Right lobe of liver (tissue), 6 donors: Measurements from ENCODE around the gene ZFP91. TPM values are rescaled to one million over a fixed set of nuclear protein-coding genes. Genes with fewer than 3 reads are reported as not detected.

ENCODE experiments used
- ATAC-seq, 4 donors: fragments of 200-7000 bp; cut with Tn5 transposase; one replicate each; pipeline ENCODE4 v1.9.1; 2020; ENCODE audit warnings: mild to moderate bottlenecking in 4 of 4, moderate library complexity in 4 of 4
- DNase-seq, 3 donors: peaks; one replicate each; pipeline ENCODE4 v3.0.0-alpha.2; 2020
- H3K27ac ChIP-seq, 3 donors: fragments of 200-600 bp; one replicate each; pipeline ENCODE4 v1.8.0; 2022
- H3K27me3 ChIP-seq, 2 donors: fragments of 200-600 bp; one replicate each; pipeline ENCODE4 v1.8.0; 2022
- H3K36me3 ChIP-seq, 4 donors: fragments of 200-600 bp; sonication (generic) in 1 of 4; one replicate each; pipeline versions ENCODE4 v1.5.1 to v1.8.0; 2017 to 2022; ENCODE audit warnings: control low read depth in 1 of 4
- H3K4me1 ChIP-seq, 4 donors: fragments of 200-600 bp; sonication (generic) in 1 of 4; one replicate each; pipeline versions ENCODE4 v1.5.1 to v1.8.0; 2017 to 2022; ENCODE audit warnings: control low read depth in 1 of 4
- H3K4me3 ChIP-seq, 3 donors: fragments of 200-600 bp; one replicate each; pipeline ENCODE4 v1.8.0; 2022
- H3K9me3 ChIP-seq, 4 donors: fragments of 200-600 bp; sonication (generic) in 1 of 4; one replicate each; pipeline versions ENCODE4 v1.5.1 to v1.8.0; 2017 to 2022; ENCODE audit warnings: control low read depth in 1 of 4
- CTCF ChIP-seq, 4 donors: fragments of 200-600 bp in 3 of 4; fragments of 450-650 bp in 1 of 4; IDR thresholded peaks; one replicate each; pipeline versions ENCODE4 v1.5.1 to v1.8.0; 2016 to 2022; ENCODE audit warnings: antibody characterized with exemption in 4 of 4, mild to moderate bottlenecking in 2 of 4
- POLR2A ChIP-seq: fragments of 450-650 bp; IDR thresholded peaks from one replicate; pipeline ENCODE4 v1.6.1; 2017; ENCODE audit warnings: antibody characterized with exemption, mild to moderate bottlenecking
- WGBS: methylation state at CpG from one replicate; pipeline ENCODE4 v1.1.6; 2018; ENCODE audit warnings: low coverage, low lambda C conversion rate; ENCODE audit not compliant: insufficient coverage; ENCODE audit errors: missing lambda C conversion rate; 5-methylcytosine and 5-hydroxymethylcytosine counted together
- intact Hi-C, 2 donors: fragments of 100-400 bp; cut with DNase I; formaldehyde crosslinking; loops; one replicate each; pipeline versions ENCODE4 v1.11.2 to v1.14.1; 2022
- total RNA-seq, 6 experiments: library from RNA; depleted of rRNA in 2 of 6; stranded (reverse); fragments of >200 nt in 2 of 6; fragmentation: NEBNext Ultra II Directional in 3 of 6; extraction: Animal tissue kit (Norgen Biotek cat#: 25700) in 3 of 6; gene quantifications; one replicate each; pipeline versions ENCODE4 v1.1.0 to v1.2.4, GENCODE V29; 2016 to 2023
- donor health status: DM: no; HTN: yes; CAD: no.
- donor health status: DM: no; HTN: no; CAD: no.
- donor health status: DM: no; HTN: no; CAD: no.
- donor health status: DM: no; HTN: yes; CAD: no.
- donor health status: DM: no; HTN: yes; CAD: no.

ZFP91 gene
- total RNA-seq, 6 experiments from 2014 or later: 19.5 to 27.0 (median 24.3) TPM

DNA sequence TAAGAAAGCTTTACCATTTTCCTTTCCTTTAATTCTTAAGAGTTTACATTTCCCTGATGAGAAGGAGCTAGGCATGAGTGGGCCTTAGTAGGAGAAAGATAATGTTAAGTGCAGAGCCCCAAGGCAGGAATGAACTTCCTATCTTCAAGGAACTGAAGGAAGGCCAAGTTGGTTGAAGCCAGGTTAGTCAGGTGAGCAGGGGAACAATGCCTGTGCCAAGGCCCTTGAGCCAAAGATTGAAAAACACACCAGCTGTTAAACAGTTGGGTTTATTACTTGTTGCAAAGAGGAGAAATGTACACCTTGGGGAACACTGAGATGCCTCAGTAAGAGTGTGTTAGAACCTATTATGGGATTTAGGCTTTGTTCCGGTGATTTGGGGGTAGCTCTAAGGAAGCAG, 53.6 kb downstream of the ZFP91 start:
- Histone ChIP-seq H3K27ac (no peak overlapping the region), H3K27me3 (no peaks in the 10 kb centered on the region), H3K36me3 (no peaks in the 10 kb centered on the region), H3K4me1 (no peaks in the 10 kb centered on the region), H3K9me3 (no peaks in the 10 kb centered on the region), H3K4me3 (no peak overlapping the region)
- DNase-seq (no peak), ATAC-seq (no peak)
- TF ChIP-seq CTCF (IDR thresholded peaks at IDR 0.05) (no peak), POLR2A (no peak)
- intact Hi-C loops: no loop called here
- WGBS: 100% methylated on average over 1 of the region's 1 CpG

DNA sequence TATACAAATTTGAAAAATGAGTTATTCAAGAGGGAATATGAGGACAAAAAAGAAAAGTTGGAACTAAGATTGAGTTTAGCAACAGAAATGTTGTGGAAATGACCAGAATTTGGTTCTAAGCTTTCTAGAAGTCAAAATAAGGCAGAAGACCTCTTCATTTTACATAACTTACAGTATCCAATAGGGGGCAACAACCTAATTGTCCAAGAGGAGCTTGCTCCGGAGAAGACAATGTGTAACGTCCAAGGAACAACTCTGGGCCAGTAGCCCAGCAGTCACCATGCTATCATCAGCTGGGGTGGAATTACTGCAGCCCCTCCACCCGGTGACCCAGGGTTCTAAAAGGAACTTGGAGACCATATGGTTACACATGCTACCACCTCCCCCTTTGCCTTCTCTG, 57.7 kb downstream of the ZFP91 start:
- no peaks in the 10 kb centered on the region for H3K27me3 ChIP-seq
- TF ChIP-seq POLR2A (no peak), CTCF (IDR thresholded peaks at IDR 0.05) (no peak)
- H3K36me3 ChIP-seq: no peaks in the 10 kb centered on the region
- ATAC-seq: no peak
- no peaks in the 10 kb centered on the region for H3K4me1 ChIP-seq
- H3K4me3 ChIP-seq: no peak overlapping the region
- 71% methylated on average over 3 of the region's 3 CpGs for WGBS
- H3K27ac ChIP-seq: no peak overlapping the region
- no peaks in the 10 kb centered on the region for H3K9me3 ChIP-seq
- DNase-seq: no peak
- intact Hi-C loops: no loop called here

GRCh38 chr11:58637371-58637770, 58.5 kb downstream of the ZFP91 start:
- Histone ChIP-seq H3K9me3 (no peaks in the 10 kb centered on the region), H3K27ac (no peak overlapping the region), H3K4me3 (no peak overlapping the region), H3K36me3 (no peaks in the 10 kb centered on the region), H3K4me1 (no peaks in the 10 kb centered on the region), H3K27me3 (no peaks in the 10 kb centered on the region)
- TF ChIP-seq POLR2A: no peak
- no peak for TF ChIP-seq CTCF (IDR thresholded peaks at IDR 0.05)
- DNase-seq: no peak
- WGBS: 75% methylated on average over 2 of the region's 2 CpGs
- no peak for ATAC-seq
- intact Hi-C loops: no loop called here

- H3K4me1 ChIP-seq: no peaks in the 10 kb centered on the region
- H3K36me3 ChIP-seq: no peaks in the 10 kb centered on the region
- no peaks in the 10 kb centered on the region for H3K27me3 ChIP-seq
- DNase-seq: no peak
- H3K9me3 ChIP-seq: no peaks in the 10 kb centered on the region
- TF ChIP-seq POLR2A (no peak), CTCF (IDR thresholded peaks at IDR 0.05) (no peak)
- H3K27ac ChIP-seq: no peak overlapping the region
- H3K4me3 ChIP-seq: no peak overlapping the region
- intact Hi-C loops: no loop called here
- 80% methylated on average over 2 of the region's 6 CpGs for WGBS
- no peak for ATAC-seq
Observed at GRCh38 chr11:58639103-58639502, 60.2 kb downstream of the ZFP91 start.

DNA sequence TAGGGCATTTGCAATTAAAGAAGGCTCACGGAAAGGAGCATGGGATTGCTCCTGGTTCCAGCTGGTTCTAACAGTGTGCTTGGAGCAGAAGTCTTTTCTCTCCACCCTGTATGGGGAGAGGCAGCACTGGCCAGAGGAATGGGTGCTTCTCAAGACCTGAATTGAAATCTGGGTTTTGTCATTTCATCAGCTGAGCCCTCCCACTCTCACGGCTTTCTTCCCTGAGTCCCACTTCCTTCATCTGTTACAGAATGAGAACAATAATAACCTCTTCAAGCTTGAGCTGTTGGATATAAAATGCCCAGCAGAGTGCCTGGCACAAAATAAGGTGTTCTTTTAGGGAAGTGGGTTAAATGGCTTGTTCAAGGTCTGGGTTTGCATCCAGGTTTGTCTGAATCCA, 60.8 kb downstream of the ZFP91 start:
- TF ChIP-seq CTCF (IDR thresholded peaks at IDR 0.05) (no peak), POLR2A (no peak)
- H3K4me1 ChIP-seq: no peaks in the 10 kb centered on the region
- WGBS: 70% methylated on average over 2 of the region's 2 CpGs
- H3K4me3 ChIP-seq: no peak overlapping the region
- DNase-seq (no peak), ATAC-seq (peak in 1 of 4 donors; percentile 34)
- H3K36me3 ChIP-seq: no peaks in the 10 kb centered on the region
- intact Hi-C loops: no loop called here
- H3K27me3 ChIP-seq: no peaks in the 10 kb centered on the region
- no peak overlapping the region for H3K27ac ChIP-seq
- H3K9me3 ChIP-seq: no peaks in the 10 kb centered on the region
